Smooth muscle cell (in vitro differentiated cells): ENCODE results near the gene SMURF1. TPM values are rescaled to one million over a fixed set of nuclear protein-coding genes. Genes with fewer than 3 reads are reported as not detected.

ENCODE experiments used
- DNase-seq: peaks from one replicate; lab custom pipeline; 2025; ENCODE audit not compliant: unreplicated experiment; lab: John Stamatoyannopoulos, UW
- H2AFZ ChIP-seq: fragments of 200-600 bp; sonication (generic); 2 replicates; pipeline ENCODE4 v1.6.0; 2016; ENCODE audit warnings: antibody characterized with exemption, low read depth, mild to moderate bottlenecking
- H3F3A ChIP-seq: fragments of 200-600 bp; sonication (generic); 2 replicates; pipeline ENCODE4 v1.6.0; 2017; ENCODE audit warnings: antibody characterized with exemption, low read depth
- H3K27ac ChIP-seq: fragments of 200-600 bp; sonication (generic); 2 replicates; pipeline ENCODE4 v1.5.1; 2016; ENCODE audit warnings: low read depth, mild to moderate bottlenecking
- H3K27me3 ChIP-seq: fragments of 200-600 bp; sonication (generic); 2 replicates; pipeline ENCODE4 v1.6.1; 2016; ENCODE audit warnings: low read depth, mild to moderate bottlenecking
- H3K36me3 ChIP-seq: fragments of 200-600 bp; sonication (generic); 2 replicates; pipeline ENCODE4 v1.5.1; 2016; ENCODE audit warnings: low read depth
- H3K4me1 ChIP-seq: fragments of 200-600 bp; sonication (generic); 2 replicates; pipeline ENCODE4 v1.5.1; 2016; ENCODE audit warnings: low read depth
- H3K4me2 ChIP-seq: fragments of 200-600 bp; sonication (generic); 2 replicates; pipeline ENCODE4 v1.6.0; 2016; ENCODE audit warnings: mild to moderate bottlenecking
- H3K4me3 ChIP-seq: fragments of 200-600 bp; sonication (generic); 2 replicates; pipeline ENCODE4 v1.5.1; 2016; ENCODE audit warnings: mild to moderate bottlenecking
- H3K79me2 ChIP-seq: fragments of 200-600 bp; sonication (generic); 2 replicates; pipeline ENCODE4 v1.6.0; 2016; ENCODE audit warnings: low read depth, mild to moderate bottlenecking
- H3K9ac ChIP-seq: fragments of 200-600 bp; sonication (generic); 2 replicates; pipeline ENCODE4 v1.6.0; 2016; ENCODE audit warnings: low read depth
- H3K9me3 ChIP-seq: fragments of 200-600 bp; sonication (generic); replicated peaks from 2 replicates; pipeline ENCODE4 v1.5.1; 2016; ENCODE audit warnings: low read depth
- H4K20me1 ChIP-seq: fragments of 200-600 bp; sonication (generic); 2 replicates; pipeline ENCODE4 v1.6.0; 2016; ENCODE audit warnings: low read depth
- CTCF ChIP-seq: fragments of 200-600 bp; sonication (generic); IDR thresholded peaks from 2 replicates; pipeline ENCODE4 v1.5.1; 2017; ENCODE audit warnings: borderline replicate concordance, mild to moderate bottlenecking, antibody characterized with exemption; ENCODE audit not compliant: insufficient read depth, poor library complexity, severe bottlenecking
- WGBS: methylation state at CpG from one replicate; pipeline ENCODE4 v1.1.7; 2016; ENCODE audit warnings: low lambda C conversion rate; 5-methylcytosine and 5-hydroxymethylcytosine counted together
- polyA plus RNA-seq: library from polyadenylated mRNA; unstranded; fragments of >200 nt; fragmentation: Nextera tagmentation; extraction: Ambion mirVana; gene quantifications from 2 replicates; pipeline ENCODE4 v1.2.1, GENCODE V29; 2016
- total RNA-seq: library from RNA; depleted of rRNA; stranded (reverse); fragments of >200 nt; gene quantifications from 2 replicates; pipeline ENCODE4 v1.2.3, GENCODE V29; 2014

Gene SMURF1
- total and polyA plus RNA-seq, 2 experiments from 2014 or later: 17.5 to 28.5 TPM

DNA sequence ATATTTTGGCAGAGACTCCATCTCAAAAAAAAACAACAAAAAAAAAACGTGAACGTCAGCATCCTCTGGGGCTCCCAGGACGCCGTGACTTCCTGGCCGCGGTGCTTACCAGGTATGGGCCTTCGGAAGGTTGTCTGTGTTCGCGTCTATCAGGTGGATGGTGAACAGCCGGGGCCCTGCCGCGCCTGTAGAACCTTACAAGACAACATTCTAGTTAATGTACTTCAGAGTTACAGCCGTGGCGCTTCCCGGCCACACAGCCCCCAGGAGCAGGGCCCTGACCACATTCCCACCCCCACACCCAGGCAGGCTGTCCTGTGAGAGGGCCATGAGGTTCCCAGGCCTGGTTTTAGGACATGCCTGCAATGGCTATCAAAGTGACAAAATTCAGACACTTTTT lies 111.0 kb downstream of the SMURF1 start:
- Histone ChIP-seq H2AFZ (no peak overlapping the region), H3K4me3 (no peak overlapping the region), H3K79me2 (no peaks in the 10 kb centered on the region), H3K36me3 (peaks cover 3% of the 10 kb centered on the region), H3K27ac (no peak overlapping the region), H3K9ac (no peak overlapping the region), H3K27me3 (no peaks in the 10 kb centered on the region), H3K9me3 (no peaks in the 10 kb centered on the region), H3K4me2 (no peak overlapping the region), H4K20me1 (no peaks in the 10 kb centered on the region), H3F3A (no peaks in the 10 kb centered on the region), H3K4me1 (no peaks in the 10 kb centered on the region)
- WGBS: 96% methylated on average over 15 of the region's 15 CpGs
- TF ChIP-seq CTCF: no peak
- no peak for DNase-seq

DNA sequence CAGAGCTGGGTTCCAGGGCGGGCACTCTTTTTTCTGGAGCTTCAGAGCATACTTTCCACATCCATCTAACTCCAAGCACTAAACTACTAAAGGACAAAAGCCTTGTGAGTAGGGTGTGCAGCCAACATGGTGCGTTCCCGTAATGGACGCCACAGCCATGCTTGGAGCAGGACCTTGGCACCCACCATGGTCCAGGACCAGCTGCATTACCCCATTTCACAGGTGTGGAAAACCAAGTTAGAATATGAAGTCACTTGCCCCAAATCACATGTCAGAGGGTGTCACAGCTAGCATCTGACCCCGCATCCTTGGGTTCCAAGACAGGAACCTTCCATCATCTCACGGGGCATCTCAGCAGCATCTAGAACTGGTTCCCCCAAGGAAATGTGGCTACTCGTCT lies 112.4 kb downstream of the SMURF1 start:
- no peak for TF ChIP-seq CTCF
- 98% methylated on average over 7 of the region's 7 CpGs for WGBS
- Histone ChIP-seq H3K27me3 (no peaks in the 10 kb centered on the region), H3K4me2 (no peak overlapping the region), H3K79me2 (no peaks in the 10 kb centered on the region), H3K9me3 (no peaks in the 10 kb centered on the region), H3K4me3 (no peak overlapping the region), H2AFZ (no peak overlapping the region), H3K9ac (no peak overlapping the region), H3K36me3 (peaks cover 3% of the 10 kb centered on the region), H3K4me1 (no peaks in the 10 kb centered on the region), H3F3A (no peaks in the 10 kb centered on the region), H3K27ac (no peak overlapping the region), H4K20me1 (no peaks in the 10 kb centered on the region)
- DNase-seq: no peak

- no peak for TF ChIP-seq CTCF
- no peaks in the 10 kb centered on the region for H4K20me1 ChIP-seq
- no peaks in the 10 kb centered on the region for H3K79me2 ChIP-seq
- no peak overlapping the region for H3K9ac ChIP-seq
- H3K27me3 ChIP-seq: no peaks in the 10 kb centered on the region
- H3K4me3 ChIP-seq: no peak overlapping the region
- H3K9me3 ChIP-seq: no peaks in the 10 kb centered on the region
- no peak overlapping the region for H3K4me2 ChIP-seq
- no peak overlapping the region for H2AFZ ChIP-seq
- no peaks in the 10 kb centered on the region for H3K4me1 ChIP-seq
- H3K36me3 ChIP-seq: peaks cover 3% of the 10 kb centered on the region
- 96% methylated on average over 5 of the region's 5 CpGs for WGBS
- H3K27ac ChIP-seq: no peak overlapping the region
- H3F3A ChIP-seq: no peaks in the 10 kb centered on the region
- no peak for DNase-seq
Observed at GRCh38 chr7:99030951-99031350, 113.0 kb downstream of the SMURF1 start.

GRCh38 chr7:99030457-99030856 lies 113.5 kb downstream of the SMURF1 start:
- Histone ChIP-seq H3K27me3 (no peaks in the 10 kb centered on the region), H4K20me1 (no peaks in the 10 kb centered on the region), H3K9ac (no peak overlapping the region), H3K4me1 (no peaks in the 10 kb centered on the region), H3K36me3 (peaks cover 3% of the 10 kb centered on the region), H3K4me2 (no peak overlapping the region), H2AFZ (no peak overlapping the region), H3K27ac (no peak overlapping the region), H3K4me3 (no peak overlapping the region), H3K9me3 (no peaks in the 10 kb centered on the region), H3K79me2 (no peaks in the 10 kb centered on the region), H3F3A (no peaks in the 10 kb centered on the region)
- WGBS: 93% methylated on average over 6 of the region's 6 CpGs
- no peak for TF ChIP-seq CTCF
- DNase-seq: no peak
